HG03378 (cell line): ENCODE data around the gene FAM210B.
A peak's percentile ranks its signal among the peaks of the same experiment; 100 is the strongest.
"Not testable (repeated sequence)": the region's sequence is repeated elsewhere in the genome, so short reads cannot be mapped to it uniquely, and the experiment has no call there.

Source experiments
- ATAC-seq: cut with Tn5 transposase; IDR thresholded peaks from one replicate; pipeline ENCODE4 v1.9.1; 2021; ENCODE audit warnings: mild to moderate bottlenecking, moderate library complexity; ENCODE audit not compliant: unreplicated experiment

FAM210B gene

GRCh38 chr20:56391596-56392131, 32.9 kb downstream of the FAM210B start:
- no peak for ATAC-seq

GRCh38 chr20:56392132-56392880, 33.5 kb downstream of the FAM210B start, which contains the start of the genes AURKA and CSTF1:
AURKA (minus strand) TSS chr20:56392215; CDS start chr20:56388197, 4,018 bp downstream.
CSTF1 (plus strand) TSS chr20:56392645; CDS start chr20:56395553, 2,908 bp downstream.
- peak; percentile 96 for ATAC-seq

GRCh38 chr20:56392881-56393482, 34.2 kb downstream of the FAM210B start:
- no peak for ATAC-seq

GRCh38 chr20:56393653-56394052, 34.9 kb downstream of the FAM210B start:
- no peak for ATAC-seq

DNA sequence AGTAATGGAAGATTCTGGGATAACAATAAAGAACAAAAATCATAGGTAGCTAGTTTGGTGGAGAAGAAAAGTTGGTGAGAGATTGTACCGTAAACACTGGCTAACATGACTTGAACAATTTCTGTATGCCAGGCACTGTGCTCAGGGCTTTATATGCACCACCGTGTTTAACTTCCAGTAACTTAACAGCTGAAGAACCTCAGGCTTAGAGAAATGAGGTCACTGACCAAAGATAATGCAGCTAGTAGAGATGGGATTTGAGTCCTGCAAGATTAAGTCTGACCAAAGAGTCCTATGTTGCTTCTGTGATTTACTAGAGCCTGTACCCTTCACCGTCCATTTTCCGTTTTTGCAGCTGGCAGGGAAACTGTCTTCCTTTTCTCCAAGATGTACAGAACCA, 36.4 kb downstream of the FAM210B start:
- ATAC-seq, result no peak

- peak; percentile 76 for ATAC-seq
These were observed 41.3 kb downstream of the FAM210B start for GRCh38 chr20:56400001-56400640.

GRCh38 chr20:56403465-56403864, 44.7 kb downstream of the FAM210B start:
- ATAC-seq, result no peak

- ATAC-seq, result not testable (repeated sequence)
These were observed 46.6 kb downstream of the FAM210B start for GRCh38 chr20:56405356-56405755.

DNA sequence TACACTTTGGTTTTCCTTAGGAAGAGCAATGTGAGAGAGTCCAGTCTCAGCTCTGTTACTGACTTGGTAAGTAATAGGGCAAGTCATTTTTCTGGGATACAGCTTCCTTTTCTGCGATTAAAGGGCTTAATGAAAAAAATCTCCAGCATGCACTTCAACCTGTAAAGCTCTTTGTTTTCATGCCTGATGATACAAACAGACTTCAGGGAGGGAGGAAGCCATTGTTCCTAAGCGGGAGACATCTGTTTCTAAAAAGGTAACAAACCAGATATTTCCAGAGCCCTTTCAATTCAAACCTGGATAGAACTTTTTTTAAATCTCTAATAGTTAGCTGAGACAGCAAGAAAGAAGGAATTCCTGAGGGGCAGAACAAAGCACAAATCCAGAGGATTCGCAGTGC, 48.1 kb downstream of the FAM210B start:
- ATAC-seq, result no peak

DNA sequence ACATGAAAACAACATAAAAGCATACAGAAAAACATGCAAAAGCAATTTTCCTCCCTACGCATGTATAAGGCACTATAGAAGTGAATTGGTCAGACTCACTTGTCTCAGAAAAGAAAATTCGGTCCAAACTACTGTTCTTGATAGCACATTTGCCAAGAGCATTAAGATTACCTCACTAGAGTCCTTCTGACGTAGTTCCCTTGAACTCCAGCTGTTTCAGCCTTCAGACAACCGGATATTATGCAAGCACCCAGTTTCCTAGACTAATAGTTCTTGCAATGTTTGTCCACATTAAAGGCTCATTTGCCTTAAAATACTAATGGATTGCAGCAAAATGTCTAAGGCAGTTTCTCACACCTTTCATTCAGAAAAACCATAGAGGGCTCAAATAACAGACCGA, 50.7 kb downstream of the FAM210B start:
- ATAC-seq, result no peak

GRCh38 chr20:56409956-56410355, 51.2 kb downstream of the FAM210B start:
- ATAC-seq, result no peak

DNA sequence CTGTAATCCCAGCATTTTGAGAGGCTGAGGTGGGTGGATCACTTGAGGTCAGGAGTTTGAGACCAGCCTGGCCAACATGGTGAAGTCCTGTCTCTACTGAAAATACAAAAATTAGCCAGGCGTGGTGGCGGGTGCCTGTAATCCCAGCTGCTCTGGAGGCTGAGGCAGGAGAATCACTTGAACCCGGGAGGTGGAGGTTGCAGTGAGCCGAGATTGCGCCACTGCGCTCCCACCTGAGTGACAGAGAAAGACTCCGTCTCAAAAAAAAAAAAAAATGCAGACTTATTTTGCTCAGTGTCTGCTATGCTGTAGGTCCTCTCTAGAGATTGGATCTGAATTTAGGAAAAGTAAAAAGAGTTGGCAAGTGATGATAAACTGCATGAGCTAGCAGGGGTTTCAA, 52.5 kb downstream of the FAM210B start:
- ATAC-seq, result not testable (repeated sequence)

- no peak for ATAC-seq
These were observed 53.1 kb downstream of the FAM210B start, which contains the start of gene CASS4 for GRCh38 chr20:56411759-56412472. CASS4 (plus strand) TSS chr20:56412260; CDS start chr20:56412459, 199 bp downstream.

- ATAC-seq, result no peak
These were observed 53.7 kb downstream of the FAM210B start for GRCh38 chr20:56412473-56412790.

- no peak for ATAC-seq
These were observed 54.2 kb downstream of the FAM210B start for GRCh38 chr20:56412949-56413348.

DNA sequence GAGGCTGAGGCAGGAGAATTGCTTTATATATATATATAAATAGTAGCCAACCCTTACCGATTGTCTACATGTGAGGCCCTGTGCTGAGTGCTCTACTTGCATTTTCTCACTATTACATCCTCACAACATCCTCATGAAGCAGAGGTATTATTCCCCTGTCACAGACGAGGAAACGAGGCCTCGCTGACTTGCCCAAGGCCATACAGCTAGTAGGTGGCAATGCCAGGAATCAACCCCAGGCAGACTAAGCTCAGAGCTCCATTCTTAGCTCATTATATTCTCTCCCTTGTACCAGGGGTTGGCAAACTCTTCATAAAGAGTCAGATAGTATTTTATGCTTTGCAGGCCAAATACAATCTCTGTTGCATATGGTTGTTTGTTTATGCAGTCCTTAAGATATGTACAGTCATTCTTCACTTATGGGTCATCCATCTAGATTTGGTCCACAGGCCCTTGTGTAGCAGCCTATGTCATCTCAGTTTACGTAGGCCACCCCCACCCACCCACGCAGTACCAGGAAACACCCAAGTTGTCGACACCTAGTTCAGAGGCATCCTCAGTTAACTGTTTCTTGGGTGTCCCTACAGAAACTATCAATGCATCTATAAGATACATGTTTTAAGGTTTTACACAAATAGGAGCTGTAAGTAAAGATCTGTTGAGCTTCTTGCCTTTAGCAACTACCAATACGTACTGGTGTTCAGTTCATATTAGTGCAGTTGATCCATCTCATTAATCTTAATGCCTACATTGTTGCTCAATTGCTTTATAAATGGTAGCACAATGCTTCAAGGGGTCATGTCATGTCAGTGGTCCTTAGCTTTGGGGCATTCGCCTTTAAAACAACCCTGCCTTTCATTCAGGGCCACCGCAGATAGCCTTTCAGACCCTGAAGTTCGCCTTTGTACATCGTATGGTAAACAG, 56.3 kb downstream of the FAM210B start:
- no peak for ATAC-seq

- no peak for ATAC-seq
These were observed 58.6 kb downstream of the FAM210B start for GRCh38 chr20:56417402-56417801.

GRCh38 chr20:56417911-56418310, 59.1 kb downstream of the FAM210B start:
- ATAC-seq, result no peak
